Measurements from ENCODE around the gene ACACA.

GRCh38 chr17:37124821-37125173 is 281.8 kb downstream of the ACACA start:
- TF ChIP-seq CTCF (IDR thresholded peaks at IDR 0.05) (no peak), POLR2A (IDR thresholded peaks at IDR 0.05) (no peak), EP300 (IDR thresholded peaks at IDR 0.05) (no peak)

Data from suprapubic skin (tissue), 3 donors.